Measurements from ENCODE around the gene OR6B3. TPM values are rescaled to one million over a fixed set of nuclear protein-coding genes. Genes with fewer than 3 reads are reported as not detected.

Gene OR6B3
- total RNA-seq, 1 experiment from 2014 or later, result not detected

DNA sequence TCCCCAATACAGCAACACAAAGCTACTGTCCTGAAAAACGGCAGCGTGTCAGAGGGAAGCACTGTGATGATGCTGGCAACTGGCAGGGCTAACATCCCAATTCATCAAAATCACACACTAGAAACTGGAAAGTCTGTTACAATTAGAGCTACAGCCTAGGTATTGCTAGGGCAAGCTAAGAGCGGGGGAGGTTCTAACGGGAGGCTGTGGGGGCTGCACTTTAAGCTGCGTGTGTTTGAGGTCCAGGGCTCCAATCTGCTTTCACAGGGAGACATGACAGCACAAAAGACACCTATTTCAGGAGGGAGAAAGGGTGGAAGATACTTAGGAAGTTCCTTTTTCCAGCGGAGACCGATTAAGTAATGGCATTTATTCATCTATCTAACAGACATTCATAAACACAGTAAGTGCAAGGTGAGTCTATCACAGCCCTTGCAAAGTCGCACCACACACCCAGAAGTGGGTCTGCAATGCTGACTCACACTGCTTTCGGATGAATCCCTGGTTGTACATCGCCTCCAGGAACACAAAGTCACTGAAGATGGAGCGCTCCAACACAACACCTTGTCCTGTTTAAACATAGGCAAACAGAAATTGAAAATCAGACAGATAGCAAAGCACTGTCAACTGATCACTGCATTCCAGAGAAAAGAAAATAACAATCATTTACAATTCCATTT lies 35.1 kb downstream of the OR6B3 start:
- ChIA-PET POLR2A (ENCODE audit: unreplicated experiment) (no interaction called here), CTCF (no interaction called here)
- Histone ChIP-seq H3K4me2 (ENCODE audit: low read length) (no peak overlapping the region), H3K27ac (ENCODE audit: low read length) (no peak overlapping the region), H2AFZ (ENCODE audit: low read length) (no peak overlapping the region), H3K9ac (ENCODE audit: low read length) (no peak overlapping the region), H3K9me3 (ENCODE audit: low read length) (no peaks in the 10 kb centered on the region), H3F3A (ENCODE audit: low read length, unreplicated experiment) (no peaks in the 10 kb centered on the region), H3K36me3 (ENCODE audit: low read depth, low read length) (peaks cover 44% of the 10 kb centered on the region), H3K27me3 (ENCODE audit: low read length) (no peaks in the 10 kb centered on the region), H4K20me1 (ENCODE audit: low read length) (peaks cover 18% of the 10 kb centered on the region), H3K4me3 (ENCODE audit: low read length) (no peak overlapping the region), H3K4me1 (ENCODE audit: insufficient read depth, low read length) (0 out of 2 replicates have a peak, but pooled peaks cover 6% of the 10 kb centered on the region), H3K9me2 (replicated peaks; ENCODE audit: low read length) (no peaks in the 10 kb centered on the region), H3K79me2 (ENCODE audit: low read length) (peaks cover 27% of the 10 kb centered on the region)
- TF ChIP-seq EZH2 (IDR thresholded peaks at IDR 0.05; ENCODE audit: low read length, unreplicated experiment) (no peak), EZH2phosphoT487 (IDR thresholded peaks at IDR 0.05; ENCODE audit: borderline replicate concordance, low read length) (no peak)
- TF ChIP-seq, protein P1, sequence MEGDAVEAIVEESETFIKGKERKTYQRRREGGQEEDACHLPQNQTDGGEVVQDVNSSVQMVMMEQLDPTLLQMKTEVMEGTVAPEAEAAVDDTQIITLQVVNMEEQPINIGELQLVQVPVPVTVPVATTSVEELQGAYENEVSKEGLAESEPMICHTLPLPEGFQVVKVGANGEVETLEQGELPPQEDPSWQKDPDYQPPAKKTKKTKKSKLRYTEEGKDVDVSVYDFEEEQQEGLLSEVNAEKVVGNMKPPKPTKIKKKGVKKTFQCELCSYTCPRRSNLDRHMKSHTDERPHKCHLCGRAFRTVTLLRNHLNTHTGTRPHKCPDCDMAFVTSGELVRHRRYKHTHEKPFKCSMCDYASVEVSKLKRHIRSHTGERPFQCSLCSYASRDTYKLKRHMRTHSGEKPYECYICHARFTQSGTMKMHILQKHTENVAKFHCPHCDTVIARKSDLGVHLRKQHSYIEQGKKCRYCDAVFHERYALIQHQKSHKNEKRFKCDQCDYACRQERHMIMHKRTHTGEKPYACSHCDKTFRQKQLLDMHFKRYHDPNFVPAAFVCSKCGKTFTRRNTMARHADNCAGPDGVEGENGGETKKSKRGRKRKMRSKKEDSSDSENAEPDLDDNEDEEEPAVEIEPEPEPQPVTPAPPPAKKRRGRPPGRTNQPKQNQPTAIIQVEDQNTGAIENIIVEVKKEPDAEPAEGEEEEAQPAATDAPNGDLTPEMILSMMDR (conservative IDR thresholded peaks at IDR 0.05; ENCODE audit: low read depth, low read length), result no peak
- DNase-seq (no peak), ATAC-seq (no peak)
- intact Hi-C loops (cut with micrococcal nuclease), result no loop called here
- no TSS peak for BruUV-seq (replicated peaks)

DNA sequence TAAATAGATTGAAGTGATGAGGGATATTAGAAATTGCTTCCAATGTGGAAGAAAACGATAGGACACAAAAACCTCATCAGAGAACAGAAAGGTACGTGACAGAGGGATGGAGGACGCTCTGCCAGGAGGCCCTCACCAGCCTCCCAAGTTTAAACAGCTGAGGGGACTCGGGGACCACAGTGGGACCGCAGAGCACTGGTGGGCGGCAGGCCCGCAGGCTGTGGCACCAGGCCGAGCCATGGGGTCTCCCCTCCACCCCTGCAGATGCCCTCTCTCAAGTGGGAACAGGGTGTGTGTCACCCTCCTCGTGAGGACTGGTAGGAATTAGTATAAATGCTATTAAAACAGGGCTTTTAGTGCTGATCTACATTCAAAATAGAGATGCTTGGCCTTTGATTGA lies 39.0 kb downstream of the OR6B3 start:
- intact Hi-C loops (cut with micrococcal nuclease), result no loop called here
- CTCF ChIA-PET, result no interaction called here
- H3K36me3 ChIP-seq (ENCODE audit: low read depth, low read length), result peaks cover 55% of the 10 kb centered on the region

DNA sequence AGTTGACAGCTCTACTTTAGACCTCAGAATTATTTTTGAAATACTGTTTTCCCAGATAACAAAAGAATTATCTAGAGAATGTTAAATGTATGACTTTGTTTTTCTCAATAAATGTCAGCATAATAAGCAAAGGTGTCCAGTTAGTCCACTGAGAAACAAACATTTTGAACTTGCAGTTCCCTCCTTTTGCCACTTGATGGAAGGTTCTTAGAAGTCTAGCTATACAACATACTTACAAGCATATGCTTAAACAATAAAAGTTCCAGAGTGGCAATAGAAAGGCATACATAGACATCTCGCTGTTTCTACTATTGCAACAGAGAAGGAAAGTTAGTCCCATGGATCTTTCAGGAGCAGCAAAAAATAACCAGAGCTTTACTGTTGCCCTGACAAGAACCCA lies 40.0 kb downstream of the OR6B3 start:
- DNase-seq, result peak; percentile 48
- H3K9me3 ChIP-seq (ENCODE audit: low read length), result no peaks in the 10 kb centered on the region
- CTCF ChIA-PET, result interaction anchor here (0.7 kb wide), 1 partner anchor 23 kb away, joined by 3 read pairs; no protein-coding TSS in a partner anchor
- no peak overlapping the region for H3K4me2 ChIP-seq (ENCODE audit: low read length)
- no peak overlapping the region for H3K9ac ChIP-seq (ENCODE audit: low read length)
- intact Hi-C loops (cut with micrococcal nuclease), result no loop called here
- no peaks in the 10 kb centered on the region for H3K4me1 ChIP-seq (ENCODE audit: insufficient read depth, low read length)
- POLR2A ChIA-PET (ENCODE audit: unreplicated experiment), result no interaction called here
- H3K9me2 ChIP-seq (replicated peaks; ENCODE audit: low read length), result no peaks in the 10 kb centered on the region
- no peak overlapping the region for H3K27ac ChIP-seq (ENCODE audit: low read length)
- no TSS peak for BruUV-seq (replicated peaks)
- no peaks in the 10 kb centered on the region for H3K27me3 ChIP-seq (ENCODE audit: low read length)
- H3K4me3 ChIP-seq (ENCODE audit: low read length), result no peak overlapping the region
- no peak for TF ChIP-seq EZH2phosphoT487 (IDR thresholded peaks at IDR 0.05; ENCODE audit: borderline replicate concordance, low read length)
- TF ChIP-seq, protein P1 (conservative IDR thresholded peaks at IDR 0.05; ENCODE audit: low read depth, low read length), result peak; percentile 51
- H3F3A ChIP-seq (ENCODE audit: low read length, unreplicated experiment), result no peaks in the 10 kb centered on the region
- 0 out of 2 replicates have a peak, but pooled peaks cover 2% of the 10 kb centered on the region for H3K79me2 ChIP-seq (ENCODE audit: low read length)
- peaks cover 54% of the 10 kb centered on the region for H3K36me3 ChIP-seq (ENCODE audit: low read depth, low read length)
- H4K20me1 ChIP-seq (ENCODE audit: low read length), result no peaks in the 10 kb centered on the region
- peak; percentile 78 for ATAC-seq
- no peak overlapping the region for H2AFZ ChIP-seq (ENCODE audit: low read length)

More for the DNA sequence above, 39.0 kb downstream of the OR6B3 start:
- no peak for DNase-seq
- BruUV-seq (replicated peaks), result no TSS peak
- POLR2A ChIA-PET (ENCODE audit: unreplicated experiment), result no interaction called here
- Histone ChIP-seq H3F3A (ENCODE audit: low read length, unreplicated experiment) (no peaks in the 10 kb centered on the region), H3K27ac (ENCODE audit: low read length) (no peak overlapping the region), H3K4me3 (ENCODE audit: low read length) (no peak overlapping the region), H3K9ac (ENCODE audit: low read length) (no peak overlapping the region), H3K9me2 (replicated peaks; ENCODE audit: low read length) (no peaks in the 10 kb centered on the region), H3K4me1 (ENCODE audit: insufficient read depth, low read length) (no peaks in the 10 kb centered on the region), H3K79me2 (ENCODE audit: low read length) (no peaks in the 10 kb centered on the region), H3K4me2 (ENCODE audit: low read length) (no peak overlapping the region), H2AFZ (ENCODE audit: low read length) (no peak overlapping the region), H4K20me1 (ENCODE audit: low read length) (no peaks in the 10 kb centered on the region), H3K9me3 (ENCODE audit: low read length) (no peaks in the 10 kb centered on the region), H3K27me3 (ENCODE audit: low read length) (no peaks in the 10 kb centered on the region)
- no peak for ATAC-seq
- TF ChIP-seq EZH2 (IDR thresholded peaks at IDR 0.05; ENCODE audit: low read length, unreplicated experiment), result no peak
- no peak for TF ChIP-seq EZH2phosphoT487 (IDR thresholded peaks at IDR 0.05; ENCODE audit: borderline replicate concordance, low read length)
- TF ChIP-seq, protein P1 (conservative IDR thresholded peaks at IDR 0.05; ENCODE audit: low read depth, low read length), result no peak
